ENCODE results near the gene MAMDC4.
"Not testable (repeated sequence)": the region's sequence is repeated elsewhere in the genome, so short reads cannot be mapped to it uniquely, and the experiment has no call there.

Gene MAMDC4

GRCh38 chr9:136825295-136826187, 26.6 kb upstream of the MAMDC4 start:
- DNase-seq, result no peak

- DNase-seq, result no peak
Measured at GRCh38 chr9:136826188-136826541, 26.0 kb upstream of the MAMDC4 start.

GRCh38 chr9:136826703-136827582, 25.2 kb upstream of the MAMDC4 start:
- no peak for DNase-seq

GRCh38 chr9:136827794-136828473, 24.2 kb upstream of the MAMDC4 start:
- DNase-seq, result no peak

- DNase-seq, result no peak
Measured at GRCh38 chr9:136828474-136829140, 23.5 kb upstream of the MAMDC4 start.

- DNase-seq, result no peak
Measured at GRCh38 chr9:136829412-136829811, 22.7 kb upstream of the MAMDC4 start.

GRCh38 chr9:136829981-136830885, 21.9 kb upstream of the MAMDC4 start:
- DNase-seq, result no peak

GRCh38 chr9:136831002-136831719, 21.0 kb upstream of the MAMDC4 start:
- DNase-seq, result no peak

- no peak for DNase-seq
Measured at GRCh38 chr9:136831720-136832104, 20.4 kb upstream of the MAMDC4 start.

GRCh38 chr9:136832581-136832980, 19.6 kb upstream of the MAMDC4 start:
- no peak for DNase-seq

- not testable (repeated sequence) for DNase-seq
Measured at GRCh38 chr9:136833381-136834048, 18.6 kb upstream of the MAMDC4 start.

GRCh38 chr9:136835162-136835931, 16.8 kb upstream of the MAMDC4 start:
- no peak for DNase-seq

GRCh38 chr9:136835932-136836904, 15.9 kb upstream of the MAMDC4 start:
- DNase-seq, result no peak

- DNase-seq, result no peak
Measured at GRCh38 chr9:136837146-136837855, 14.8 kb upstream of the MAMDC4 start.

- DNase-seq, result not testable (repeated sequence)
Measured at GRCh38 chr9:136837856-136838277, 14.3 kb upstream of the MAMDC4 start.

- no peak for DNase-seq
Measured at GRCh38 chr9:136838314-136839228, 13.6 kb upstream of the MAMDC4 start.
